Middle frontal gyrus (tissue), 1 donor: ENCODE measurements around the gene IQSEC1.

Source experiments
- DNase-seq: peaks from one replicate; pipeline ENCODE4 v3.0.0-alpha.2; 2015; ENCODE audit warnings: low spot score; ENCODE audit errors: extremely low spot score

Gene IQSEC1

GRCh38 chr3:12909710-12910109, 163.5 kb downstream of the IQSEC1 start:
- no peak for DNase-seq

- DNase-seq = no peak
These were observed 164.4 kb downstream of the IQSEC1 start for GRCh38 chr3:12908859-12909258.

GRCh38 chr3:12908136-12908730, 165.0 kb downstream of the IQSEC1 start:
- no peak for DNase-seq

GRCh38 chr3:12907729-12908128, 165.5 kb downstream of the IQSEC1 start:
- no peak for DNase-seq

- no peak for DNase-seq
These were observed 165.9 kb downstream of the IQSEC1 start for GRCh38 chr3:12907296-12907695.

- DNase-seq = no peak
These were observed 166.3 kb downstream of the IQSEC1 start for GRCh38 chr3:12906916-12907290.

GRCh38 chr3:12906141-12906915, 166.9 kb downstream of the IQSEC1 start:
- no peak for DNase-seq

- no peak for DNase-seq
These were observed 167.7 kb downstream of the IQSEC1 start for GRCh38 chr3:12905316-12906071.

GRCh38 chr3:12904951-12905315, 168.3 kb downstream of the IQSEC1 start:
- DNase-seq = no peak

DNA sequence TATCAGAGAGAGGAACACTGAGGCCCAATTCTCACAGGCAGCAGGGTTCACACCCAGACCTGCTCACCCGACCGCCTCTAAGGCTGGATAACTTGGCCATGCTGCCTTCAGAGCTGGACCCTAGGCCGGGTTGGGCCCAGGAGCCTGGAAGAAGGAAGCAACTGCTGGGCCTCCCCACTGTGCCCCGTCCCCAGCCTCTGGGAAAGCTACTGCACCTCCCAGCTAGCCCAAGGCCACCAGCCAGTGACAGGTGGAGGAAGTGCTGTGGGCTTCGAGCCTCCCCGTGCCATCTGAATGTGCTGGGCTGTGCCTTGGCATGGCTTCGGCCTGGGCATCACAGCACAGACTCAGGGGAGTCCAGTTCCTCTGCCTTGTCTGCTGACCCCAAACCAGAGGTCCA, 169.3 kb downstream of the IQSEC1 start:
- DNase-seq = no peak

DNA sequence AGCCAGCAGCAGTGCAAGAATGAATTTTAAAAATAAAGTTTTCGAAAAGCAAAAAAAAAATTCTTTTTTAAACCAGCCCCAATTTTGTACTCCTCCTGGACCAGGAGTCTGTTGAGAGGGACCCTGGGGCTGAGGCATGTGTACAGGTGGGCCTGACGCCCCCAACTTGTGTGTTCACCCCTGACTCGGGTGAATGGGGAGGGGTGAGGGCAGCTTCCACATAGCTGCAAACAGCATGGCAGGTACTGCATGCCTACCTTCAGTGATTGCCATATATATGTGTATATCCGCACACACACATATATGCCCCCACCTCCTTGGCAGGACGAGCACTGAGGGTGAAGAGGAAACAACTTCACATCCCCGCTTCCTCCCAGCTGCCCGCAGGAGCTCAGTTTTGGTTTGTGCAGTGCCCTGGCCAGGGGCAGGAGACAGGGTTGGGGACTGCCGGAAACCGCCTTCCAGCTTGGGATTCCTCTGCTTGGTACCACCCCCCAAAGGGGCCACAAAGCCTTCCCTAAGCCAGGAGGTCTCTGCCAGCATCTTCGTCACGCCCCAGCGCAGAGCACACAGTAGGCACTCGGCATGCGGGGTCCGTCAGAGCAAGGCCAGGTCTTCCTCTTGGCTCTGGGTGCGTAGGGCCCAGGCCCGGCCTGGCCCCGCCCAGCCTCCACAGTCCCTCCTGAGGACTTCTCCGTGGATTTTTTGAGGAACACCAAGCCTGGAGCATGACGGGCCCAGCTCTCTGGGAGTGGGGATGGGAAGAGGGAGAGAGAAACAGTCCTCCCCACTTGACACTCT, 170.0 kb downstream of the IQSEC1 start:
- no peak for DNase-seq

GRCh38 chr3:12902181-12902999, 170.8 kb downstream of the IQSEC1 start:
- DNase-seq = no peak

DNA sequence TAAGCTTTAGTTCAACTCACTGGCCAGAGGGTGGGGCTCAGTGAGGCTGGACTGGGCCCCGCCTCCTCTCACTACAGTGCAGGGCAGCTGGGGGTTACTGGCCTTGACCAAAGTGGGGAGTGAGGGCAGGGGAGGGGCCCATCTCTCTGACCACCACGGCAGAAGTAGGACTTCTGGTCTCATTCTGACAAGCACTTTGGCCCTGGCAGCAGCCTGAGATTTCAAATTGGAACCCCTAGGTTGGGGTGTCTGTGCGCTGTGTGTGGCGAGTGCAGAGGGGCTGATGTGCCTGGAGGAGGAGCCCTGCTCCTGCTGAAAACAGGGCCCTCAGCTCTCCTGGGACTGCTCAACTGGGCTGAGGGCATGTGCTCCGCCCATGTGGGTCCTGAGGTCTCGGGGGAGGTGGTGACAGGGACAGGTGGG, 171.6 kb downstream of the IQSEC1 start:
- DNase-seq = no peak

GRCh38 chr3:12900885-12901411, 172.3 kb downstream of the IQSEC1 start:
- DNase-seq = no peak

- no peak for DNase-seq
These were observed 174.1 kb downstream of the IQSEC1 start for GRCh38 chr3:12898965-12899755.

- DNase-seq = no peak
These were observed 174.8 kb downstream of the IQSEC1 start for GRCh38 chr3:12898290-12898964.

DNA sequence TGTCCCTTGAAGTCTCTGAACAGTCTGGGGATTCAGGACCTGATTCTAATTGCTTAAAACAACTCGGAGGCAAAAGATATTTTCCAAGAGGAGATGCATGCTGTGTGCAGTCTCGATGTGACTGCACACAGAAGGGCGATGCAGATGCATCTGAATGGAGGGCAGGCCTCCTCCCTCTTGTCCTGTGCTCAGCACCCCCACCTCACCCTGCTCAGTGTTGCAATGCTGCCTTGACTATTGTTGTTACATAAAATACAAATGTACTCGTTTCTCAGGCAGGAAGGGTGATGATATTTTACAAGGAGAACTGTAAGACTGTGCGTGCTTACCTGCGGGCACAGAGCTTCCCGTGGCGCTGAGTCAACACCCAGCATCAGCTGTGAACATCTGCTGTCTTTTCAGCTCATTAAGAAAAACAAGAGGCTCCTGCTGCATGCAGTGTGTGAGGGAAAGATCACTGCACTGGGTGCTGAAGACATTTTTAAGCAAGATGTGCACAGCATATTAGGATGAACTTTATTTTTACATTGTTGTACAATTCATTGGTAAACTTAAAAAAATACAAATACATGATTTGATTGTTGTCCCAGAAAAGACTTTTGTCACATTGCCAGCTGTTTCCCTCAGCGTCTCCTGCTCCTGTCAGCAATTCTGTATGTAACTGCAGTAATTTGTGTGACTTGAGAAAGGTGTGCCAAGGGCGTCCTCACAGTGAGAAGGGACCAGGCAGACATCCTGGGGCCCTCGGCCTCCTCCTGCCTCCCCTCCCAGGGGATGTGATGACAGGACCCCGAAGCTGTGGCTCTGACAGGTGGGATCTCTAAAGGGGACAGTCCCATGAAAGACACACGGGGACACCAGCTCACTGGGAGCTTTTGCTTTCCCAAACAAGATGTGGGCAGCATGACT, 175.6 kb downstream of the IQSEC1 start:
- no peak for DNase-seq
